Stimulated activated CD4-positive, alpha-beta T cell treated with anti-CD3 and anti-CD28 coated beads, Interleukin-2, amount 100 ng/mL, for 48 hours (primary cell): ENCODE data around the gene MAS1.
"Not testable (repeated sequence)": the region's sequence is repeated elsewhere in the genome, so short reads cannot be mapped to it uniquely, and the experiment has no call there.

ENCODE experiments used
- DNase-seq, 2 donors: peaks; one replicate each; pipeline ENCODE4 v3.0.0-alpha.2; 2020

Gene MAS1

DNA sequence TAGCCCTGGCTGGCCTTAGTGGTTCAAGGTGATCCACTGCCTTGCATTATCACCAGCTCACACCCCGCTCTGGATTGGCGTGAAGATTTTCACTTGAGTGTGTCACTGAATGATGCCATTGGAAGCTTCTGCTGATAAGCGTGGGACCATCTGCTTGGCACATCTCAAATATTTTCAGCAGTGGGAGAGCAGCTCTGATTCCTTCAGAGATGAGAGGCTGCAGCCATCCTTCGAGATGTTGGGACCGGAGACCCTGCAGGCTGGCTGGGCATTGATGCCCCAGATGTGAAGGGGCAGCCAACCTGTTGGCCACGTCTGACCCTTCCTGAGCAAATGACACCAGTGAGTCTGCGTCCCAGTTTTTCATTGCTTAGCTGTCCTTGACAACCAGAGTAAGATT lies at the start of gene MAS1:
TSS of gene MAS1 (plus strand) at position 197 of the 400 bp plus-strand sequence. CDS start 15,968 bp downstream, outside the sequence.
- no peak for DNase-seq

DNA sequence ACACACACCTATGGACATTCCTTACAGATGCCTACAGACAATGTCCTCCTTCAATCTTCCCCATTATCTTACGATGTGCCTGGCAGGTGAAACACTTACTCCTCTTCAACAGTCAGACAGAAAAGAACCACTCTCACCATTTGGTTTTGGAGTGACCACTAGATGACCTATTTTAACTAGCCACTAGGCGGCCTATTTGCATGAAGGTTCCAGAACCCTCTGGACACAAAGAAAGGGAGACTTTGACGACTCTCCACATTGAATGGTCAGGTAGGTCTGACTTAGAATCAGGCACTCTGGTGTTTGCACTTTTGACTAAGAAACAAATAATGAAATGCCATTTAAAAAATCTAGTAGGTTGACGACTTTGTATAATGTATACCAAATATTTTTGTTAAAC lies 48.8 kb upstream of the MAS1 start:
- DNase-seq, result no peak

DNA sequence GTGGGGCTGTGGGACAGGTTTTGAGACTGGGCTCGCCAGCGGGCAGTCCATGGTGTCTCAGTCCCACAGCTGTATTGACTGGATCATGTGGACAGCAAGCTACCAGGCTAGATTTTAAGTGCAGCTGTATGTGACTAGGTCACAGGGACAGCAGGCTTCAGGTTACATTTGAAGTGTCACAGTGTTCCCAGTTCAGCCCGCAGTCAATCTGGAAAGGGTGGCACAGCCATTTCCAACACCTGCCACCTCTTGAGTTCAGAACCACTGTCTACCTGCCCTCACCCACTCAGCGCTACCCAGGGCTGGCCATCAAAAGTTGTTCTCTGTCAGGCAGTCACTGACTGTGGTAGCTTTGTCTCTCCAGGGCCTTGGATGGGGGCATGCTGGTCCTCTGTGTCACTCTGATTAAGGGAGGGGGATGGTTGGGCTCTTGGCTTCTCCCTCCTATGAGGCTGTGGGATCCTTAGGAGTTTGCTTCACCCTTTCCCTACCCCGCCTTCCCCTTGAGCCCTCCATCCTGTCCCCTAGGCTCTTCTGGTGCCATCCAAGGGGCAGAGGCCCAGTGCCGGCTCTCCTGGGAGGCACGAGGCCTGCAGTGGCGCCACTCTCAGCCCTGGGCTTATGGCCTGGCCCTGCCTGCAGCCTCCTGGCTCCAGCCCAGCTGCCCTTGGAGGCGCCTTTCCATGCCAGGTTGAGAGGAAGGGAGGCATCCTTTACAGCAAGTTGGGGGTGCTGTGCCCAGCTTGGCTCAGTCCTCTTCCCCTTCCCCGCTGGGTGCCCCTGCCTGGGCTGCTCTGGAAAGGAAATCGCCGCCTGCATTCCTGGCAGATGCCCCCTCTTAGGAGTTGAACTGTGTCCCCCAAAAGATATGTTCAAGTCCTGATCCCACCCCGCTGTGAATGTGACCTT lies 45.8 kb upstream of the MAS1 start:
- no peak for DNase-seq

DNA sequence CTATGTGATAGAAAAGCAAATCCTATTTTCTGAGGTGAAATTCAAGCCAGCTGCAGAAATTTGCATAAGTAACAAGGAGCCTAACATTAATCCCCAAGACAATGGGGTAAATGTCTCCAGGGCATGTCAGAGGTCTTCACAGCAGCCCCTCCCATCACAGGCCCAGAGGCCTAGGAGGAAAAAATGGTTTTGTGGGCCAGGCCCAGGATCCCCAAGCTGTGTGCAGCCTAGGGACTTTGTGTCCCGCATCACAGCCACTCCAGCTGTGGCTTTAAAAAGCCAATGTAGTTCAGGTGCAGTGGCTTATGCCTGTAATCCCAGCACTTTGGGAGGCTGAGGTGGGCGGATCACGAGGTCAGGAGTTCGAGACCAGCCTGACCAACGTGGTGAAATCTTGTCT lies 42.2 kb upstream of the MAS1 start:
- DNase-seq, result not testable (repeated sequence)

DNA sequence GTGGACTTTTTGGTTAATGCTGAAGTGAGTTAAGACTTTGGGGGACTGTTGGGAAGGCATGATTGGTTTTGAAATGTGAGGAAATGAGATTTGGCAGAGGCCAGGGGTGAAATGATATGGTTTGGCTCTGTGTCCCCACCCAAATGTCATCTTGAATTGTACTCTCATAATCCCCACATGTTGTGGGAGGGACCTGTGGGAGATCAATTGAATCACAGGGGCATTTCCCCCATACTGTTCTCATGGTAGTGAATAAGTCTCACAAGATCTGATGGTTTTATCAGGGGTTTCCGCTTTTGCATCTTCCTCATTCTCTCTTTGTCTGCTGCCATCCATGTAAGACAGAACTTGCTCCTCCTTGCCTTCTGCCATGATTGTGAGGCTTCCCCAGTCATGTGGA lies 40.9 kb upstream of the MAS1 start:
- not testable (repeated sequence) for DNase-seq

DNA sequence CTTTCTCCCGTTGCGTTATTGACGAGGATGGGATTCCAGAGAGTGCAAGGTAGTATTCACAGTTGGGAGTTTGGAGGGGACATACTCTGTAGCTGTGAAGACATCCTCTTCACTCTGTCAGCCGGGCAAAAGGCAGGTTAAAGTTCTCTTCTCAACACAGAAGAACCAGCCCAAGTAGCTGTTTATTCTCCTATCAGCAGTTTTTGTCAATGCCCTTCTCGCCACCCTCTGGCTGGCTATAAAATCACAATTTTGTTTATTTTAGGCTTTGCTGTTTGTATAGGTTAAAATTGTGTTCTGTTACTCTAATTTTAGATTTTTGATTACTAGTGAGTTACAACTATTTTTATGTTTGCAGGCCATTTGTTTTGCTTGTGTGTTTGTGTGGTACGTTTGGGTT lies 37.9 kb upstream of the MAS1 start:
- DNase-seq, result no peak

DNA sequence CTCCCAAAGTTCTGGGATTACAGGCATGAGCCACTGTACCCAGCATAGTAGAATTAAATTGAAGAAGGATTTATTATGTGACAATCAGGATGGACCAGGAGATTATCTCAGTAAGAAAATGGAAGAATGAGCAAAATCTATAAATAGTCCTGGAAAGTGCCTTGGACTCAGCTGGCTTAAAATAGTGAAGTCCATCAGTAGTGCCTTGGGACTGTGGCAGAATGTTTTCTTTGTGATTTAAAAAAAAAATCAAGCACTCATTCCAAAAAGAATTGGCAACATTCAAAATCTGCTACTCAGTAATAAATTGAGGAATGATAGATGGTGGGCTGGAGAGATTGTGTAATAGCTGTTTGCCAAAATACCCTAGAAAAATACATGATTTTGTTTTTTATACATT lies 37.0 kb upstream of the MAS1 start:
- no peak for DNase-seq

DNA sequence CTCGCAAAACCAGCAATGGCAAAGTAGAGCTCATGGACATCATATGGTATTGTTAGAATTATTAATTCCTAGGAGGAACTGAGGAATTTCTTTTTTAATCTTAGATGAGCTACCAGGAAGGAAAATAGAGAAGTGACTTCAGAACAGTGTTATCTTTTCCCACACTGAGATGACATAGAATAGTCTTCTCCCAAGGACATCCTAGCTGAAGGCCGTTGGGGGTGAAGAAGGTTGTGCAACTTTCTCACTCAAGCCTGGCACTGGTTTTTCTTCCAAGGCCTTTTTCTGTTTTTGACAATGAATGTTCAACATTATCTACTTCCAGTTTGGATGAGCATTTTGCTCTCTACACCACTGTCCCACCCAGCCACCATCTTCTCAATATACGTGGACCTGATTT lies 35.8 kb upstream of the MAS1 start:
- DNase-seq, result no peak

DNA sequence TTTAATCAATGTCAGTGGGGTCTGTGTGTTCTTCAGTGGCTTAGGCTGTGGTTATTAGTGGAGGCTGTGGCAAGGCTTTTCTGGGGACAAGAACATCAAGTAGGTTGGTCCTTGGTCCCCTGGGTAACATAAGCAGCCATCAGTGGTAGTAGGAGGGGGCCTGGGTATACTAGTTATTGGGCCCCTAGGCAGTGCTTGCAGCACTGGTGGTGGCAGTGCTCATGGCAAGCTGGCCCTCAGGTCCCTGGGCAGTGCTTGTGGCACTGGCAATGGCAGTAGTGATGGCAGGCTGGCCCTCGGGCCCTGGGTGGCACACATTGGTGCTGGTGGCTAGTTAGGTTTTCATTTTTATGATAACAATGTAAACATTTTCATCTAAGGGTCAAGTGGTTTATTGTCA lies 32.5 kb upstream of the MAS1 start:
- no peak for DNase-seq

DNA sequence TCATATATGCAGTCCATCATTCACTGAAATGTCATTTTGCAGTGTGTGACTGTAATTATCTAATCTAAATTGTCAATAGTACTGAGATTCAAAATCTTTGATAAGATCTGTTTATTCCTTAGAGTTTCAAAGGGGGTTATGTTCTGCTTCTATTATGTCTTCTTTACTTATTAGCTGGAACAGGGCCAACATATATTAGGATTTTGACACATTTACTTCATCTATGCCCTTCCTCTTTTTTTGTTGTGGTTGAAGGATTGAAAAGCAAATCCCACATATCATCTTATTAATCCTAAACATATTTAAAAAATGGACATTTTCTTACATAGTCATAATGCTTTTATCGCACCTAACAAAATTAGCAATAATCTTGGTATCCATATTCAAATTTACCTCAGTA lies 30.3 kb upstream of the MAS1 start:
- DNase-seq, result no peak

DNA sequence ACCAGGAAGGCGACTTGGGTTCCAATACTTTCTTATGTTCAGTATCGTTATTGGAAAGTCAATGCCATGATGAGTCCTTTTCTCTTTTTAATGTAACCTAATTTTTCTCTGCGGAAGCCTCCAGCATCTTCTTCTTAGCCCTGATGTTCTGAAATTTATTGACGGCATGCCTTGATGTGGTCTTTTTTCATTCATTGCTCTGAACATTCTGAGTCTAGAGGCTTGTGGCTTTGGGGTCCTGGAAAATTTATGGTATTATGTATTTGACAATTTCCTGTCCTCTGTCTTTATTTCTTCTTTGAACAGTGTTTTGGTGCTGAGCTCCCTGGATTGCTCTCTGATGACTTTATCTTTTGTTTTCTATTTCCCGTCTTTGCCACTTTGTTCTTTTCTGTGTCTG lies 28.7 kb upstream of the MAS1 start:
- DNase-seq, result no peak

DNA sequence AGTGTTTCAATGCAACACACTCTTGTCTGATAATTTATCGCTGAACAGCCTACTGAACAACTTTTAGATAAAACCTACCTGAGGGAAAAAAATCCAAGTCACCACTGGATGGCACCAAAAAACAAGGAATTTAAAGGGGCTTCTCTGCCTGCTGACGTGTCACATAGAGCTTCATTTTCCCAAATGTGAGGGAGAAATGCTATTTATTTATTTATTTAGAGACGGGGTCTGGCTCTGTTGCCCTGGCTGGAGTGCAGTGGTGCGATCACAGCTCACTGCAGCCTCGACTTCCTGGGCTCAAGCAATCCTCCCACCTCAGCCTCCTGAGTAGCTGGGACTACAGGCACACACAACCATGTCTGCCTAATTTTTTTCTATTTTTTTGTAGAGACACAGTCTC lies 27.4 kb upstream of the MAS1 start:
- peak; percentile 5 to 24 for DNase-seq

DNA sequence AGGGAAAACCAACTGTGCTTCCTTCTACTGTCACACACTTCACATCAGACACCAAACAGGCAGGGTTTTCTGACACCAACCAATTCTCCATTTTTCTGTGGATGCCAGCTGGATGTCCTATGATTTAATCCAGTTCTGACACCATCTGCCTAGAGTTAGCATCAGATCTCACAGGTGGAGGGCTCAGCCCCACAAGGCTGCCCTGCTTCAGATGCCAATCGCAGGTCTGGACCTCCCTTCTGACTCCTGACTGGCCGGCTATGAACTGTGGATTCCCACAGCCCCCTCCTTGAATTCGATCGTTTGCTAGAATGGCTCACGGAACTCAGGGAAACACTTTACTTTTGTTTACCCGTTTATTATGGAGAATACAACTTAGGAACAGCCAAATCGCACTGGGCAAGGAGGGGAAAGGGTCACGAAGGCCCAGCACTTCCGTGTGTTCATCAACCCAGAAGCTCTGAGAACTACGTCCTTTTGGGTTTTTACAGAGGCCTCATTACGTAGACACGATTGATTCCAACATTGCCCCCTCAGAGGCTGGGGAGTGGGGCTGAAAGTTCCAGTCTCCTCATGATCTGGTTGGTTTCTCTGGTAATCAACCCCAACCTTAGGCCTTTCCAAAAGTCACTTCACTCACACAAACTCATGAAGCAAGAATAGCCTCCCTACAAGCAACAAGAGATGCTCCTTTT lies 25.4 kb upstream of the MAS1 start:
- DNase-seq, result no peak

DNA sequence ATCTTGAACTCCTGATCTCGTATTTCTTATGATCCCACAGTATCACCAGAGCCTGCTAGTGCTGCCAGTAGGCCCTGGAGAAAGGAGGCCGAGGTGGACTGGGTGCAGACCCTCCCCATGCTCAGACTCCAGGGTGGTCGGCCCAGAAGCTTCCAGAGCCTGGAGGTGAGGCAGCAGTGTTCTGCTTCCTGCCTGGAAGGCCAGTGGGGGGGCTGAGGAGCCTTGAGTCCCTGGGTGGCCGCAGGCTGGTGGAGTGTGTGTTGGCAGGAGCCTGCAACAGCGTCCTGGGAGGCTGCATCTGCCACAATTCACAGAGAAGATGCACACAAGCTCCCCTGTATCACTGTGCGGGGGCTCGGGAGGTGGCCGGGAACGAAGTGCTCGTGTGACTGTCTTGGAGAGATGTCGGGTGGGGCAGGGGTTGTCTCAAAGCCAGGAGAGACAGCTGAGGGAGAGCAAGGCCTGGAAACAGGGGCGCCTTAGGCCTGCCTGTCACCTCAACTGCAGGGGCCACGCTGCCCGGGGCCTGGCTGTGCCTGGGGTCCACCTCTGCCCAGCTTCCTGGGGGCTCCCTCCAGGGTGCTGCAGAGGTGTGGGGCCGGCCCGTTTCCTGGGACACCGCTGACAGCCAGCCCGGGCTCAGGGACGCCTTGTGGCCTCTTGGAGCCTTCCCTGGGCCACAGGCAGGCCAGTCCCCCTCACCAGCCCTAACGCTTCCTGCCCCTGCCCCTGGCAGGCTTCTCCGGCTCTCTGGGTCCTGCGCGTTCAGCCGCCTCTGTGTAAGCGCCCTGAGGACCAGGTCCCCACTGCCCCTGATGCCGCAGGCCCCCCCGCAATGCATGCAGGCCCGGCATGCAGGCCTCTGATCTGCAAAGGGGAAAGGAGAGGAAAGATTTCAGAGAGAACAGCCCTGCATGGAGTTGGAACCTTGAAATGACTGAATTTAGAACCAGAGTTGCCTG lies 24.2 kb upstream of the MAS1 start:
- DNase-seq, result no peak

DNA sequence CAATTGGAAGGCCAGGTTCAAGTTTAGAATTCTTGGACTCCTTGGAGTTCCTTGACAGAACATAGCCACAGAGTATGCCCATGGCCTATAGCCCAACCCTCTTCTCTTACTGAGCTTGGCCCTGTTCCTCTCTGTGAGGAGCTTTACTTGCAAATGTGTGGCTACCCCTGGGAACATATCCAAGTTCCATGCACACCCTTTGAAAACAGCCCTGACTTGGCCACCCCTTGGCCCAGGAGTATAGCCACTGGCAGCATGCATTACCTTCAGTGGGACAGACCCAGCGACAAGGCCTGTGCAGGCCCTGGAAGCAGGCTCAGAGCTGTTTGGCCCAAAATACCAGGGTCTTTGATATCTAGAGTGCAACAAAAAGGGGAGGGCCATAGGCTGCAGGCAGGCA lies 19.5 kb upstream of the MAS1 start:
- DNase-seq, result no peak

DNA sequence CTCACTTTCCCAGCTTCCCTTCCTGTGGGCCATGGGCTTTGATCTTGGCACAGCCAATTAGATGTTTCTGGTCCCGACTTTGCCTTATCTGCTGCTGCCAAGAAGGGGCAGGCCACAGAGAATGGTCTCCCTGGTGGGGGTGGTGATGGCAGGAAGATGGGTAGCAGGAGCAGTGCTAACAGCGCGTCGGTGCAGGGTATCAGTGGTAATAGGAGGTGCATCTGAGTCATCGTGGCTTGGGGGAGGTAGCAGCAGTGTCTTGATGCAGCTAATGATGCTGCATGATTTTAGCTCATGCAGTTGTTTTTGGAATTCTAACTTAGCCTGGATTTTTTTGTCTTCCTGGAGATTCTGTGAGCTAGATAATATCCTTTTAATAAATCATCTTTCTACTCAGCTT lies 18.9 kb upstream of the MAS1 start:
- no peak for DNase-seq

DNA sequence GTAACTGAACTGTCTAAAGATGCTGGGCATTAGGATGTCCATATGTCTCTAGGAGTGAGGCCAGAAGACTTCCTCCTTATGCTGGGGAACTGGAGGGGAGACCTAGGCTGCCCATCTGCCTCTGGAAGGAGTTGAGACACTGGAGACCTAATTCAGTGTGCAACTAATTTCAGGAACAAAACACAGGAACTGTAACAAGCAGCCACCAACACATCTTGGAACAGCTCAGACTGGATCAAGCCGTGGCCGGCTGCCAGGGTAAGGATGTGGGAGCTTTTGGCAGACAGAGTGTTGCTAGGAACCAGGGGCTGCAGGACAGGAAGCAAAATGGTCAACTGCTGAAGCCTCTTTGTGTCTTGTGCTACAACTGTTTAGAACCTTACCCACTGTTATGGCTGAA lies 16.4 kb upstream of the MAS1 start:
- DNase-seq, result no peak

DNA sequence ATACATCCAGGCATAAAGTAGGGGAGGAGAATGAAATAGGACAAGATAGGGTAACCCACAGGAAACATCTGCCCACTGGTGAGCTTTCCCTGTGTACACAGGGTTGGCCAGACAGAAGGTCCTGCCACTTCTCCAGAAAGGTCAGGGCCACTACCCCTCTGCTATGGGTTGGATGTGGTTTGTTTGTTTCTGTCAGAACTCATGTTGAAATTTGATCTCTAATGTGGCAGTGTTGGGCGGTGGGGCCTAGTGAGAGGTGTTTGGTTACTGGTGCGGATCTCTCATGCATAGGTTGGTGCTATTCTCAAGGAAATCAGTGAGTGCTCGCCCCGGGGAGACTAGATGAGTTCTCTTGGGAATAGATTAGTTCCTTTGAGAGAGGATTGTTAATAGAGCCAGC lies 15.6 kb upstream of the MAS1 start:
- DNase-seq, result no peak

DNA sequence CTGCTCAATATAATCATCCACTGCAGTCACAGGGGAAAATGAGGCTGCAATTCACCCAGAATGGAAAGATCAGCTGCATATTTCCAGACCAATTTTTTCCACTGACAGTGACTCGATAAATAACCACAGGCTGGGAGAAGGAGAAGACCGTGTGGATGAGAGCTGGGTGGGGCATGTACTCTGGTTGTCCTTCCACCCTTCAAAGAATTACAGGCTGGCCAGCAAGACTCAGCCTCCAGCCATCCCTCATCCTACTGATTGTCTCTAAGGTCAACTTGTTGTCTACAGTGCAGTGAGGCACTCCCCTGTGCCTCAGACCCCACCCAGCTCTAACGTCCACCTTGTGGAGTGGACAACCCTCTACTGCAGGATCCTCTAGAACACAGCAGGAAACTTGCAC lies 14.5 kb upstream of the MAS1 start:
- DNase-seq, result no peak

DNA sequence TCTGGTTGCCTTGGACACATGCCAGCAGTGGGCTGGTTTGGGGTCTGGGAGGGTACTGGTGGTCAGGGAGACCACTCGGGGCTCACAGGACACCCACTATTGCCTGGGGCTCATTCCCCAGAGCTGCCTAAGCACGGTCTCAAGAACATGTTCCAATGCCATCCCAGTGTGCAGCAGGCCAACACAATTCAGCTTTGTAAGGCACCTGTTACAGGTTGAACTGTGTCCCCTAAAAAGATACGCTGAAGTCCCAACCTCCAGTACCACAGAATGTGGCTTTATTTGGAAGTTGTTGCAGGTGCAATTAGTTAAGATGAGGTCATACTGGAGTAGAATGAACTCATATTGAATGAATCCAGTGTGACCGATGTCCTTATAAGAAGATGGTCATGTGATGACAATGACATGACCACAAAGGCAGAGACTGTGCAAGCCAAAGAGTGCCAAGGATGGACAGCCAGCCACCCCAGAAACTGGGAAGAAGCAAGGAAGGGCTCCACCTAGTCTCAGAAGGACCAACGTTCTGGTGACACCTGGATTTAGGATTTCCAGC lies 13.5 kb upstream of the MAS1 start:
- DNase-seq, result no peak

DNA sequence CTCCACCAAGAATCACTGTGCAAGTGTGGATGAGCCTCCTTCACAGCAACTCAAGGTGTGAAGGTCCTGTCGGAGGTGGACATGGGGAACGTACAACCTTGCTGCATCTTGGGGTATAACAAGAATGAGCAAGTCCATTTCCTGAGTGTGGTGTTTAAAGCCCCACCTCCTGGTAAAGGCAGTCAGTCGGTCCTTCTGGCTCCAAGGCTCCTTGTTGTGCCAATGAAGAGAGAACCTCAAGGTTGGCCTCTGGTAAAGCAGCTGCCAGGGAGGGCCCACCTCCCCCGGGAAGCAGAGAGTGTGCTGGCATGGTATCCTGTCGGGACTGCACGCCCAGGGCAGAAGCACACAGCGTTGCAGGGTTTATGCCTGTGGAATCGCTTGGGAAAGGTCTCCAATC lies 12.4 kb upstream of the MAS1 start:
- no peak for DNase-seq

DNA sequence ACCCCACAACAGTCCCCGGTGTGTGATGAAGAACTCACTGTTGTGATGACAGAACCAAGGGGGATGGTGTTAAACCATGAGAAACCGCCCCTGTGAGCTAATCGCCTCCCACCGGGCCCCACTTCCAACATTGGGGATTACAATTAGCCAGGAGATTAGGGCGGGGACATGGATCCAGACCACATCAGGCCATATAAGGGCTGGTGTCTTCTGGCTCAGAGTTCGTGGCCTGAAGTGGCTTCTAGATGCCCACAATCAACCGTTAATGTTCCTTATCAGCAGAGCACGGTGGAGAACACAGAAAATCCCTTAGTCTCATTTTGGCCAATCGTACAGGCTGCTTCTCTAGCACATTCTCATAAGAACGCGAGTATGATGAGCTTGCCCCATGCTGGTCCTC lies 10.9 kb upstream of the MAS1 start:
- no peak for DNase-seq

DNA sequence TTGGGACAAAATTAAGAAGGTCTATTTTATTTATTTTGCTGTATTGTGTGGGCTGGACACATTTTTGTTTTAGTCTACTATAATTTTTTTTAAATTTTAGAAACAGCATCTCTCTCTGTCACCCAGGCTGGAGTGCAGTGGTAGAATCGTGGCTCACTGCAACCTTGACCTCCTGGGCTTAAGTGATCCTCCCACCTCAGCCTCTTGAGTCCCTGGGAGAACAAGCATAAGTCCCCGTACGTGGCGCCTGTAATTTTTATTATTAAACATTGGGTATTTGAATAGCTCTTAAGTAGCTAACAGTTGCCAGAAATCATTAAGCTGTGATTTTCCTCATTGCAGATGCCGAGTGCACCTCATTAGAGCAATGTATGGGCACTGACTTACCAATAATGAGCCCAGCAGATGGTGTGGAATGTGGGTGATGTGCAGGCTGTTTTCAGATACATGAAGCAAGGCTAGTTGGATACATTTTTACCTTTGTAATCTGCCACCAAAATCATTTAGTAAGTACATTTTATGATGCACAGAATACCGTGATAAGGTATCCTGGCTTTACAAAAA lies 10.3 kb upstream of the MAS1 start:
- DNase-seq, result no peak
